GM15510 (cell line): ENCODE measurements around the gene TC2N.

Experiments
- POLR2A ChIP-seq: IDR thresholded peaks from 3 replicates; pipeline ENCODE4 v1.6.1; 2011; ENCODE audit warnings: borderline replicate concordance; ENCODE audit not compliant: insufficient read length; ENCODE audit errors: extremely low read depth

The TC2N gene

GRCh38 chr14:91893669-91894068 is 26.3 kb upstream of the TC2N start:
- TF ChIP-seq POLR2A: no peak

GRCh38 chr14:91893007-91893406 is 25.7 kb upstream of the TC2N start:
- no peak for TF ChIP-seq POLR2A

- no peak for TF ChIP-seq POLR2A
These were observed 24.4 kb upstream of the TC2N start for GRCh38 chr14:91891721-91892220.

- TF ChIP-seq POLR2A: no peak
These were observed 23.8 kb upstream of the TC2N start for GRCh38 chr14:91891101-91891500.

GRCh38 chr14:91890291-91890749 is 23.0 kb upstream of the TC2N start:
- no peak for TF ChIP-seq POLR2A

GRCh38 chr14:91889477-91890211 is 22.3 kb upstream of the TC2N start:
- no peak for TF ChIP-seq POLR2A

GRCh38 chr14:91888641-91889476 is 21.5 kb upstream of the TC2N start:
- TF ChIP-seq POLR2A: no peak

- no peak for TF ChIP-seq POLR2A
These were observed 19.6 kb upstream of the TC2N start for GRCh38 chr14:91886961-91887360.

GRCh38 chr14:91885839-91886238 is 18.5 kb upstream of the TC2N start:
- no peak for TF ChIP-seq POLR2A

GRCh38 chr14:91885113-91885712 is 17.9 kb upstream of the TC2N start:
- TF ChIP-seq POLR2A: no peak

GRCh38 chr14:91884664-91885063 is 17.3 kb upstream of the TC2N start:
- no peak for TF ChIP-seq POLR2A

- no peak for TF ChIP-seq POLR2A
These were observed 16.4 kb upstream of the TC2N start for GRCh38 chr14:91883753-91884152.

- TF ChIP-seq POLR2A: no peak
These were observed 15.4 kb upstream of the TC2N start for GRCh38 chr14:91882776-91883175.

GRCh38 chr14:91882369-91882768 is 15.0 kb upstream of the TC2N start:
- TF ChIP-seq POLR2A: no peak

GRCh38 chr14:91879196-91879595 is 11.9 kb upstream of the TC2N start:
- TF ChIP-seq POLR2A: no peak
